Activated CD8-positive, alpha-beta memory T cell treated with anti-CD3 and anti-CD28 coated beads, Interleukin-2, amount 10 ng/mL, durations not matched to agents 7 days and 5 days (primary cell): ENCODE measurements around the gene KCNK7. TPM values are rescaled to one million over a fixed set of nuclear protein-coding genes. Genes with fewer than 3 reads are reported as not detected.
"Not testable (repeated sequence)": the region's sequence is repeated elsewhere in the genome, so short reads cannot be mapped to it uniquely, and the experiment has no call there.

ENCODE experiments used
- ATAC-seq: fragments of 150-1000 bp; cut with Tn5 transposase; one replicate; pipeline ENCODE4 v1.10.0; 2021; ENCODE audit warnings: moderate library complexity
- CTCF ChIA-PET: fragments of 350-600 bp; sonication (Branson Sonifier 250); formaldehyde crosslinking; loops from one replicate; lab custom pipeline; 2021; ENCODE audit warnings: antibody characterized with exemption; lab: Charles Lee
- DNase-seq: peaks from one replicate; pipeline ENCODE4 v3.0.0-alpha.2; 2020
- H3K27ac Mint-ChIP-seq: one replicate; pipeline ENCODE4 v1.8.0; 2021; ENCODE audit warnings: mild to moderate bottlenecking, mixed read lengths
- H3K27me3 Mint-ChIP-seq: one replicate; pipeline ENCODE4 v1.8.0; 2021; ENCODE audit warnings: mixed read lengths
- H3K36me3 Mint-ChIP-seq: one replicate; pipeline ENCODE4 v1.8.0; 2021; ENCODE audit warnings: mild to moderate bottlenecking, mixed read lengths
- H3K4me1 Mint-ChIP-seq: one replicate; pipeline ENCODE4 v1.8.0; 2021; ENCODE audit warnings: mixed read lengths
- H3K4me3 Mint-ChIP-seq: one replicate; pipeline ENCODE4 v1.8.0; 2021; ENCODE audit warnings: mild to moderate bottlenecking, moderate library complexity, mixed read lengths
- H3K9me3 Mint-ChIP-seq: one replicate; pipeline ENCODE4 v1.8.0; 2022; ENCODE audit warnings: low read depth, mixed read lengths
- total RNA-seq, 2 experiments: library from RNA; stranded (reverse); gene quantifications; one replicate each; pipeline ENCODE4 v1.2.3, GENCODE V29; 2021

Gene KCNK7
- total RNA-seq, 2 experiments from 2014 or later, result 0.80 to 1.1 TPM

DNA sequence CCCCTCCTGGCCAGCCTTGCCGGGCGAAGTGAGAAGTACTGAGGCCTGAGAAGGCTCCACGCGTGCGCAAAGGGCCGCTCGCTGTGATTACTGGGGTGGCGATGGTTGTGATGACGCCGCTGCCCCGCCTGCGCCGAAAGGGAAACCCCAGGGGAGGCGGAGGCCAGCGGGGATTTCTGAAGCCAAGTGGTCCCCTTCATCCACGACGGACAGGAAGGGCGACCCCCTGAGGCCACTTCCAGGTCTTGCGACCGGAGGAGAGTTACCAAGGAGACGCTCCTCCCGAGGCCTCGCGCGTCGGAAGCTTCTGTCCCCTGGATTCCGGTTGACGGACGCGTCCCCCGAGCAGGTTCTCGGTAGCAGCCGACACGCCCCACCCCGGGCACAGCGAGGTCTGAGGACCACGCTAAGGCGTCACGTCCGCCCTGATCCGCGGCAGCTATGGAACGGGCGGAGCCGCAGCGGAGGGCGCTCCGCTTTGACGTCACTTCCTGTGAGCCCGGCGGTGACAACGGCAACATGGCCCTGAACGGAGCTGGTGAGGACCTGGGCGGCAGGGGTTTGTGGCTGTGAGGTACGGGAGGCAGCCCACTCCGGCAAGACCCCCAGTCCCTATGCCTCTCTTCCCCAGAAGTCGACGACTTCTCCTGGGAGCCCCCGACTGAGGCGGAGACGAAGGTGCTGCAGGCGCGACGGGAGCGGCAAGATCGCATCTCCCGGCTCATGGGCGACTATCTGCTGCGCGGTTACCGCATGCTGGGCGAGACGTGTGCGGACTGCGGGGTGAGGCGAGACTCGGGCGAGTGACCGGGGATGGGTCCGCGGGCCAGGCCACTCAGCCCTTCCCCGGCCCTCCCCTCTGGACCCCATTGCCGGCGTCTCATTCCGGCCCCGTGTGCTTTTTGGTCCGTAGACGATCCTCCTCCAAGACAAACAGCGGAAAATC is 25.4 kb downstream of the KCNK7 start, which contains the start of gene ZNRD2:
Gene ZNRD2 (plus strand): TSS at position 505 of the 946 bp plus-strand sequence. CDS start 15 bp downstream, at position 520.
- Mint-ChIP-seq H3K27ac (peak within 1 kb of the TSS; percentile 98), H3K4me3 (peak within 1 kb of the TSS; percentile 100), H3K27me3 (no peaks in the 10 kb centered on the region), H3K36me3 (peaks cover 11% of the 10 kb centered on the region), H3K4me1 (peaks cover 66% of the 10 kb centered on the region), H3K9me3 (no peaks in the 10 kb centered on the region)
- ATAC-seq (peak; percentile 74), DNase-seq (peak; percentile 100)
- CTCF ChIA-PET, result interaction anchor here (0.7 to 16.3 kb wide), 7 partner anchors 10 to 68 kb away, joined by 3 to 388 read pairs (median 5); partner anchors contain the start of genes KCNK7, LTBP3, MAP3K11 and PCNX3

GRCh38 chr11:65569164-65569972 is 26.2 kb downstream of the KCNK7 start:
- ATAC-seq, result peak; percentile 15
- H3K4me1 Mint-ChIP-seq, result peaks cover 64% of the 10 kb centered on the region
- CTCF ChIA-PET, result interaction anchor here (1.1 to 16.3 kb wide), 5 partner anchors 10 to 69 kb away, joined by 3 to 388 read pairs (median 25); partner anchors contain the start of genes KCNK7 and LTBP3
- peak overlapping the region; percentile 98 for H3K27ac Mint-ChIP-seq
- peaks cover 11% of the 10 kb centered on the region for H3K36me3 Mint-ChIP-seq
- no peaks in the 10 kb centered on the region for H3K27me3 Mint-ChIP-seq
- H3K4me3 Mint-ChIP-seq, result peak overlapping the region; percentile 100
- H3K9me3 Mint-ChIP-seq, result no peaks in the 10 kb centered on the region
- no peak for DNase-seq

GRCh38 chr11:65565624-65566453 is 29.8 kb downstream of the KCNK7 start:
- no peaks in the 10 kb centered on the region for H3K9me3 Mint-ChIP-seq
- no peaks in the 10 kb centered on the region for H3K27me3 Mint-ChIP-seq
- H3K27ac Mint-ChIP-seq, result peak overlapping the region; percentile 97
- peak; percentile 73 for DNase-seq
- H3K36me3 Mint-ChIP-seq, result peaks cover 8% of the 10 kb centered on the region
- peak overlapping the region; percentile 60 for H3K4me3 Mint-ChIP-seq
- H3K4me1 Mint-ChIP-seq, result peaks cover 43% of the 10 kb centered on the region
- peak; percentile 10 for ATAC-seq
- CTCF ChIA-PET, result interaction anchor here (0.6 to 16.3 kb wide), 14 partner anchors 7 to 686 kb away, joined by 3 to 388 read pairs (median 3); partner anchors contain the start of gene EHBP1L1

DNA sequence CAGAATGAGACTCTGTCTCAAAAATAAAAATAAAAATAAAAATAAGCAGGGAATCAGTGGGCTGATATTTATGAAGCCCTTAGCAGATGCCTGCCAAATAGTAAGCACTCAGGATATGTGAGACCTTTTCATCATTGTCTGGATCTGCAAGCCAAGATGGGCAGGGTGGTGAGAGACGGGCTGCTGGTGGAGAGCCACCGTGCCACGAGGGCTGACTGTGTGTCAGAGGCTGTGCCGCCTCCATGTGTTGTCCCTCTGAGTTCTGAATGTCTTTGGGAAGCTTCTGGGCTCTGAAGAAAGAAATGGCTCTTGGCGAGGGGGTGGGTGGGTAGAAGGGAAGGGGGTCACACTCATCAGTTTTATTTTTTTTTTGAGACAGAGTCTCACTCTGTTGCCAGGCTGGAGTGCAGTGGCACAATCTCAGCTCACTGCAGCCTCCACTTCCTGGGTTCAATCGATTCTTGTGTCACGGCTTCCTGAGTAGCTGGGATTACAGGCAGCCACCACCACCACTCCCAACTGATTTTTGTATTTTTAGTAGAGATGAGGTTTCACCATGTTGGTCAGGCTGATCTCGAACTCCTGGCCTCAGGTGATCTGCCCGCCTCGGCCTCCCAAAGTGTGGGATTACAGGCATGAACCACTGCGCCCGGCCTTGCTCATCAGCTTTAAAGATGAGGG is 30.6 kb downstream of the KCNK7 start:
- ATAC-seq, H3K9me3 Mint-ChIP-seq, H3K36me3 Mint-ChIP-seq, H3K27me3 Mint-ChIP-seq, DNase-seq: not testable (repeated sequence)
- CTCF ChIA-PET, result interaction anchor here (0.7 to 16.3 kb wide), 9 partner anchors 8 to 685 kb away, joined by 3 to 388 read pairs (median 5); partner anchors contain the start of gene EHBP1L1
- Mint-ChIP-seq H3K27ac (peak overlapping the region; percentile 97), H3K4me3 (peak overlapping the region; percentile 60), H3K4me1 (peaks cover 48% of the 10 kb centered on the region)

DNA sequence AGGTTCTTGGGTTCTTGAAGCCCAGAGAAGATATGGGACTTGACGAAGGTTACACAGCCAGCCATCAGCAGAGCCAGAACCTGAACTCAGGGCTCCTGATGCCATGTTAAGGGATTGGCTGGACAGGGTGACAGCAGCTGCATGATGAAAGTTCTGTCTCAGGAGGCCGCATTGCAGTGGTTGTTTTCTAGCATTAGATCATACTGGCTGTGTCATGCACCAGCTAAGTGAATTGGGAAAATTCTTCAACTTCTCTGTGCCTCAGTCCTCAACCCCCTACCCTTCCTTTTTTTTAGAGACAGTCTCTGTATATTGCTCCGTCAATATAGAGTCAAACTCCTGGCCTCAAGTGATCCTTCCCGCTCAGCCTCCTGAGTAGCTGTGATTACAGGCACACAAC is 32.0 kb downstream of the KCNK7 start:
- ATAC-seq (no peak), DNase-seq (no peak)
- Mint-ChIP-seq H3K27me3 (no peaks in the 10 kb centered on the region), H3K36me3 (peaks cover 4% of the 10 kb centered on the region), H3K9me3 (no peaks in the 10 kb centered on the region), H3K4me3 (no peak overlapping the region), H3K4me1 (peaks cover 47% of the 10 kb centered on the region), H3K27ac (no peak overlapping the region)
- CTCF ChIA-PET, result interaction anchor here (2.7 to 16.3 kb wide), 3 partner anchors 16 to 30 kb away, joined by 9 to 388 read pairs (median 21); no protein-coding TSS in a partner anchor

GRCh38 chr11:65562788-65563187 is 32.8 kb downstream of the KCNK7 start:
- peaks cover 40% of the 10 kb centered on the region for H3K4me1 Mint-ChIP-seq
- DNase-seq (no peak), ATAC-seq (no peak)
- H3K27me3 Mint-ChIP-seq, result no peaks in the 10 kb centered on the region
- H3K36me3 Mint-ChIP-seq, result no peaks in the 10 kb centered on the region
- CTCF ChIA-PET, result interaction anchor here (2.7 to 16.3 kb wide), 2 partner anchors 15 to 31 kb away, joined by 9 to 388 read pairs; no protein-coding TSS in a partner anchor
- no peak overlapping the region for H3K4me3 Mint-ChIP-seq
- H3K27ac Mint-ChIP-seq, result no peak overlapping the region
- no peaks in the 10 kb centered on the region for H3K9me3 Mint-ChIP-seq

GRCh38 chr11:65562020-65562419 is 33.6 kb downstream of the KCNK7 start:
- CTCF ChIA-PET, result interaction anchor here (0.7 to 16.3 kb wide), 4 partner anchors 14 to 437 kb away, joined by 3 to 388 read pairs (median 8); no protein-coding TSS in a partner anchor
- no peaks in the 10 kb centered on the region for H3K36me3 Mint-ChIP-seq
- H3K9me3 Mint-ChIP-seq, result no peaks in the 10 kb centered on the region
- no peak overlapping the region for H3K4me3 Mint-ChIP-seq
- peaks cover 44% of the 10 kb centered on the region for H3K4me1 Mint-ChIP-seq
- DNase-seq, result no peak
- H3K27ac Mint-ChIP-seq, result no peak overlapping the region
- no peaks in the 10 kb centered on the region for H3K27me3 Mint-ChIP-seq
- no peak for ATAC-seq

DNA sequence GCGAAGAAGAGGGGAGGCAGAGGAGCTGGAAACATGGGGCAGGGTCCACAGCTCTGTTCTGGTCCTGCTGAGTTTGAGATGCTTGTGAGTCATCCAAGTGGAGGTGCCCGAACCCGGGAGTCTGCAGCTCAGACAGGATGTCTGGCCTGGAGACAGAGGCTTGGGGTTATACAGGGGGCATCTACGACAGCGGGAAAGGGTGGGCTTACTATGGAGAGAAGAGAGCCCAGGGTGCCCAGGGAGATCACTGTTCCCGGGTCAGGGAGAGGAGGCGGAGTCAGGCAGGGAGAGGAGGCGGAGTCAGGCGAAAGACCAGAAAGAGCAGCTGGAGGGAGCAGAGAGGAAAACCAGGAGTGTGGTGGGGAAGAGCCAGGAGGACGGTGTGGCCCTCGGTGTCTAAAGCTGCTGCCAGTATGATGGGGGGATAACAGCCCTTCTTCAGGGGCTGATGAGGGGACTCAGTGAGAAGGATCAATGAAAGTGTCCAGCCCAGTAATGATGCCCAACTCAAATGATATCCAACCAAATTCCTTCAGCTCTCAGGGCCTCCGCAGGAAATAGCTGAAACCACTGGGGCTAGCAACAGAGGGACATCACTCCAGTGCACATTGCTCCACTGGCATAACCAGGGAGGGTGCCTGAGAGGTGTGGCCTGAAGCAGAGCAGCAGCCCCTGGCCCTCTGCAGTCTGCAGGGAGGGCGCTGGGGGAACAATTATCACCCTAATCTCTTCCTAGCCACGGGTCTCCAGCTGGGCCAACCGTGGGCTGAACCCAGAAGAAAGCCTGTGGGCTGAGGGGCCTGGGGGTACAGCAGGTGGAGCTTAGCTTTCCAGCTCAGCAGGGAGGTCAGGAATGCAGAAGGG is 34.8 kb downstream of the KCNK7 start:
- Mint-ChIP-seq H3K9me3 (no peaks in the 10 kb centered on the region), H3K4me3 (no peak overlapping the region), H3K27me3 (no peaks in the 10 kb centered on the region), H3K27ac (no peak overlapping the region), H3K4me1 (peaks cover 41% of the 10 kb centered on the region), H3K36me3 (no peaks in the 10 kb centered on the region)
- no peak for DNase-seq
- no peak for ATAC-seq
- CTCF ChIA-PET, result interaction anchor here (0.6 to 16.3 kb wide), 5 partner anchors 11 to 284 kb away, joined by 3 to 388 read pairs (median 9); partner anchors contain the start of genes FAM89B and ZNRD2

- no peak overlapping the region for H3K27ac Mint-ChIP-seq
- no peaks in the 10 kb centered on the region for H3K9me3 Mint-ChIP-seq
- DNase-seq (no peak), ATAC-seq (no peak)
- no peaks in the 10 kb centered on the region for H3K36me3 Mint-ChIP-seq
- H3K4me1 Mint-ChIP-seq, result peaks cover 41% of the 10 kb centered on the region
- CTCF ChIA-PET, result interaction anchor here (0.6 to 16.3 kb wide), 5 partner anchors 12 to 283 kb away, joined by 3 to 388 read pairs (median 8); partner anchors contain the start of genes FAM89B and ZNRD2
- no peaks in the 10 kb centered on the region for H3K27me3 Mint-ChIP-seq
- H3K4me3 Mint-ChIP-seq, result no peak overlapping the region
These were observed 35.6 kb downstream of the KCNK7 start for GRCh38 chr11:65559951-65560537.

DNA sequence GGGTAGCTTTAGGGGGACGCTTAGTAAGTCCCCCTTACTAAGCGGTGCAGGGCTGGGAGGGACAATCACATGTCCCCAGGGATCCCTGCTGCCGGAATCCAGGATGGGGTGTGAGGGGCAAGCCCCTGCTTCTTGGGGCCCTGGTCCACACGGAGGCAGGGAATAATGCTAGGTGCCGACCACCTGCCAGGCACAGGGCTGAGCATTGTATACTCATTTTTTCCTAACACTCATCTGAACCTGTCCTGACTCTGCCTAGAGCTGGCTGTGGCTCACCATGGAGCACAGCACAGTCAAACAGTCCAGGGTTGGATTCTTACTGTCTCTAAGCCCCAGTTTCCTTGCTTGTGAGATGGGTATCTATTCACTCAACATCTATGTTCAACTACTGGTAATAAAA is 36.1 kb downstream of the KCNK7 start:
- Mint-ChIP-seq H3K27ac (no peak overlapping the region), H3K4me1 (peaks cover 43% of the 10 kb centered on the region), H3K4me3 (no peak overlapping the region), H3K27me3 (no peaks in the 10 kb centered on the region), H3K36me3 (no peaks in the 10 kb centered on the region), H3K9me3 (no peaks in the 10 kb centered on the region)
- CTCF ChIA-PET, result interaction anchor here (1.8 to 16.3 kb wide), 4 partner anchors 12 to 28 kb away, joined by 5 to 388 read pairs (median 16); partner anchors contain the start of genes FAM89B and ZNRD2
- ATAC-seq (peak; percentile 28), DNase-seq (no peak)
